Erythroblast (primary cell): ENCODE results near the gene DYNLRB1.

Experiments
- GATA1 ChIP-seq: IDR thresholded peaks from 2 replicates; pipeline ENCODE4 v1.6.1; 2011; ENCODE audit warnings: low read depth, mild to moderate bottlenecking, control low read depth, low read length, moderate library complexity
- POLR2A ChIP-seq: IDR thresholded peaks from 2 replicates; pipeline ENCODE4 v1.6.1; 2011; ENCODE audit warnings: mild to moderate bottlenecking, low read length

DNA sequence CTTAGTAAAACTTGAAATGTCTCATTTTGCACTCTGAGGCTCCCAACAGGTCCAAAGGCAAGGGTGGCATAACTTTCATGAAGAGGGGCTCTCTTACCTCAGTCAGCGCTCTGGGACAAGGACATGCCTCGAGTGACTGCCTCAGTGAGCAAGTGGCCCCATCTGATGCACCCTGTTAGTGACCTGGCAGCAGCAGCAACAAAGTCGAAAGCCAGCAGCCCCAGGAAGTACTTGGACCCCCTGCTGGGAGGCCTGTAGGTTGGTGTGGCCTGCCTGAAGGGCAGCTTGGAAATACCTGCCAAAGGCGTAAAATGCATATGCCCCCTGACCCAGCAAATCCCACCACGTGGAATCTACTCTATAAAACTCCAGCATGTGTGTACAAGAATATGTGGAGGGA lies 55.5 kb downstream of the DYNLRB1 start:
- no peak for TF ChIP-seq POLR2A
- TF ChIP-seq GATA1: no peak
